ENCODE results near the gene TCAIM.
"Not testable (repeated sequence)": the region's sequence is repeated elsewhere in the genome, so short reads cannot be mapped to it uniquely, and the experiment has no call there.

Gene TCAIM

DNA sequence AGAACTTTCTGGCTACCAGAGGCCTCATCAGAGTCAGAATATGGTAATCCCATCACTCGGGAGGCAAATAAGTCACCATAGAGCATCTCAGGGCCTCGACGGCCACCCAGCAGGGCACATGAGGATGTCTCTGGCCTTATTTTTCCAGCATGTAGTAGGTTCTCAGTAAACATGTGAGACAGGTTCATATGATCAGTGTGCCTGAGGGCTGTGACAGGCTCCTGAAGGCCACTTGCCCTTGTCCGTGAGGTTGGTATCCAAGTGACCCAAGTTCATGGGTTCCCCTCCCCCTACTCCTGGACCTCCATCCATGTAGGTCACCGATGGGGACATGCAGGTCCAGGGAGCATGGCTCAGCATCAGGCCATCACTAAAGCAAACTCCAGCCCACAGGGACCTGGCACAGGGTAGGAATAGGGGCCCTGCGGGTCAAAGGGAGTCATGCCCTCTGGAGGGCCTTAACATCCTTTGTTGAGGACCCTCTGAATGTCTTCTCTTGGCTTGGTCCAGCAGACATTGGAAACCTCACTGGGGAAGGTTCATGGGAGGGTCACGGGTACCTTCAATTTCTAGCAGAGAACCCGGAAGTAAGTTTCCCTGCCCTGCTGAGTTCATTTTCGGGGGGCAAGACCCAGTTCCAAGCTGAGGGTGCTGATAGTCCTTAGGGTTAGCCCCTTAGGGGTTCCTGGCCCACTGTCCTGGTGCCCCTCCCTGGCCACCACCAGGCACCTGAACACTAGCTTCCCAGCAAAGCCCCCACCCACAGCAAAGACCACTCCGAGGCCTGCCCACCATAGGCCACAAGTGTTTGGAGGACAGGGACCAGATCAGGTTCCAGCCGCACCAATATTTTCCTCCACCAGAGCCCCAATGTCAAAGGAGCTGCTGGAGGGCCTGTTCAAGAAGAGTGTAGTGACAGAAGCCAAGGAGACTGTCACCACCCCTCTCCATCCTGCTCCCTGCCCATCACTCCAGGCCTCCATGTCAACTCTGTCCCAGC is 77.8 kb downstream of the TCAIM start:
- no peak for DNase-seq

DNA sequence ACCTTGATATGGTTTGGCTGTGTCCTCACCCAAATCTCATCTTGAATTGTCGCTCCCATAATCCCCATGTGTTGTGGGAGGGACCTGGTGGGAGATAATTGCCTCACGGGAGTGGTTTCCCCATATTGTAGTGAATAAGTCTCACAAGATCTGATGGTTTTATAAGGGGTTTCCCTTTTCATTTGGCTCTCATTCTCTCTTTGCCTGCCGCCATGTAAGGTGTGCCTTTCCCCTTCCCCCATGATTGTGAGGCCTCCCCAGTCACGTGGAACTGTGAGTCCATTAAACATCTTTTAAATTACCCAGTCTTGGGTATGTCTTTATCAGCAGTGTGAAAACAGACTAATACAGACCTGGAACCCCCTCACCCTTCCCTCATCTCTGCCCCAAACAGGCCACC is 79.6 kb downstream of the TCAIM start:
- not testable (repeated sequence) for DNase-seq

DNA sequence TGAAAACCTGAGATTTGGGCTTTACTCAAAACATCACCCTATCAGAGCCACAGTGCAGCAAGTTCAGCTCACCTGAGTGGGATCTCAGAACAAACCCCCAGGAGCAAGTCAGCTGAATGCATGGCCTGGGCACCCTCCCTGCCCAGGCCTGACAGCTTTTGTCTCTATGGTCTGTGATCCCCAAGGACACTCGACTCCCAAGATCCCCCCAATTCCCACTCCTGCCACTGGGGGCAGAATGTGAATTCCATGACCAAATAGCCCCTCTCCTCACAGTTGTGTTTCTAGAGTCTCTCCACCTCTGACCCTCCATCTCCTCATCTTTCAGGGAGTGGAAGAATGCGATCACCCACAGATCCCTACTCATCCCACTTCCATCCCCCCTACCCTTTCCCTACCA is 80.0 kb downstream of the TCAIM start:
- no peak for DNase-seq

DNA sequence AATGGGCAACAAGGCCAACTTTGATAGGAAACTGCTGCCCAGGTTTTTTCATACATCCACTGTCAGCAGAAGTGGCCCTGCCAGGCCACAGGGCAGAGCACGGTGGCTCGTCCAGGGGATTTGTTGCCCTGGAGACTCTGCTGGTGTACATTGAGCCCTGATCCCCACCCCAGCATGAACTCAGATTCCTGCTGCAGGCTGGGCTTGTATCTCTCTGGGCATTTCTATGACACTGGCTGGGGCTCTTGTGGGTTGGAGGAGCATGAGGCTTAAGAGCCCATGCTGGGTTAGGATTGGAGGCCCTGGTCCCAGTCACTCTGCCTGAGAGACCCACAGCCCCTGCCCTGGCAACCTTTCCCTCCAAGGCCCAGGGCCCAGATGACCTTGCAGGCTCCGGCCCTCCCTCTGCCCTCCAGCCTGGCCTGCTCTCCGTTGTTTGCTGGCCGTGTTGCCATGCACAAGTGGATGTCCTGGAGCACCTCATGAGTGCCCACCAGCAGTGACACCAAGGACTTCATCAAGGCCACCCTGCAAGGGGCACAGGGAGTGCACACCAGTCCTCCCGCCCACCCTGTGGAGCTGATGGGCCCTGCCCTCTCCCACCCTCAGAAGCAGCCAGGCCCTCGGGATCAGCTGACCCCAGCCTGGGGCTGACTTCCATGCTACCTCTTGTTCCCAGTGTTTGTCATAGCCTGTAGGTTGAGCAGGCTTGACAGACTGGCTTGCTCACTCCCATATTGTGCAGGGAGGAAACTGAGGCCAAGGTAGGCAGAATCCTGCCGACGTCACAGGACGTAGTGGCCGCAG is 80.8 kb downstream of the TCAIM start:
- no peak for DNase-seq

DNA sequence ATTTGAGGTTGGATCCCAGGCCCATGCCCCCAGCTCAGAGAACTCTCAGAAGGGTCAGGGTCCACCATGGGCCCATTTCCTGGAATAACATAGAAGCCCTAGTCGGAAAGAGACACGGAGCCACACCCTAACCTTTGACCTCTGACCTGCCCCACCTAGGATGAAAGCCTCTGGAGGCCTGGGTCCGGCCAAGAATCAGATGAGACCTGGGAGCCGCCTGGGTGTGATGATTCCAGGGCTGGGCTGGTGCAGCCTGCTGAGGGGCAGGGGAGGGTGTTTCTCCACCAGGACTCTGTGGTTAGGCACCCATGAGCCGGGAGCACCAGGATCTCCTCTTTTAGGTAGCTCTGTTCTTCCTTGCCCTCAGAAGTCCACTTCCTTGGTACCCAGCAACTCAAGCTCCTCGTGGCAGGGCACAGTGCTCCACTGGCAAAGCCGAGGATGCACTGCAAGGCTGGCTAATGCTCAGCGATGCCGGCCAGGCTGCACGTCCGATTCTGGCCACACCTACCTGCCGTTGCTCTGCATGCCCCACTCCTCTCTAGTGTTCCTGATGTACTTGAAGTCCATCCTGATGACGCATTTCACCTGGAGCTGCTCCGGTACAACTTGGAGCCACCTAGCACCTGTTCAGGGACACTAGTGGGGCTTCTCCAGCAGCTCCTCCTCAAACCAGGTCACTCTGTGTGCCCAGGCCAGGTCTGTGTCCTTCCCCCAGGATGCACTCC is 81.5 kb downstream of the TCAIM start:
- DNase-seq, result no peak

DNA sequence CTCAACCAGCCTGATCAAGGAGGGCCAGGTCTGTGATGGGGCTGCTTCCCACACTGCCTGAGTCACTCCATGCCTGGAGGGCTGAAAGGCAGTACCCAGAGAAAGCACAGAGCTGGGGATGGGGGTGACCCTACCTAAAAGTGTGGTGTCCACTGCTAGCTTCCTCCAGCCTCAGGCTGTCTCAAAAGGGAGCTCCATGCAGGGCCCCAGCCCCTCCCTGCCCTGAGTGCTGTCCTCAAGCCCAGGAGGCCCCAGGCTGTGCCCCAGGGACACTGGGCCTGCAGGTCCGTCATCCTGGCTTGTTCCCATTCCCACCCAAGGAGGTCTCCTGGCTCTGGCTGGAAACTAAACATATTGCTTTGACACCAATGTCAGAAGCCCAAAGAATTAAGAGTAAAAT is 82.1 kb downstream of the TCAIM start:
- DNase-seq, result no peak

GRCh38 chr3:44421280-44421679 is 82.7 kb downstream of the TCAIM start:
- DNase-seq, result no peak

DNA sequence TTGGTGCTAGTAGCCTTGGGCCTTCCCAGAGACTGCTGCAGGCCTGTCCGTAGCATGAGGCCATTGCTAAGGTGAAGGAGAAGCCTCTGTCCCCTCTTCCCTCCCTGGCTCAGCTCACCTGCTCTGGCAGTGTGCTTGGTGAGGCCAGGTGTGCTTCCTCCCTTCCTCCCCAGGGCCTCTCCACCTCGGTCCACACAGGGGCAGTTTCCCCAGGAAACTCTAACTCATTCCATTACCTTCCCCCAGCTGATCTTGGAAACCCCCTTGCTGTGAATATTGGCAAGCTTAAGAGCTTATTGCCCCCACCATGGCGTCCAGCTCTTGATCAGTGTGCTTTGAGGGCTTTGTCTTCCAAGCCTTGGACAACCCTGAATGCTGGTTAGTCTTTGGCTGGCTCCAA is 86.2 kb downstream of the TCAIM start:
- DNase-seq, result no peak

DNA sequence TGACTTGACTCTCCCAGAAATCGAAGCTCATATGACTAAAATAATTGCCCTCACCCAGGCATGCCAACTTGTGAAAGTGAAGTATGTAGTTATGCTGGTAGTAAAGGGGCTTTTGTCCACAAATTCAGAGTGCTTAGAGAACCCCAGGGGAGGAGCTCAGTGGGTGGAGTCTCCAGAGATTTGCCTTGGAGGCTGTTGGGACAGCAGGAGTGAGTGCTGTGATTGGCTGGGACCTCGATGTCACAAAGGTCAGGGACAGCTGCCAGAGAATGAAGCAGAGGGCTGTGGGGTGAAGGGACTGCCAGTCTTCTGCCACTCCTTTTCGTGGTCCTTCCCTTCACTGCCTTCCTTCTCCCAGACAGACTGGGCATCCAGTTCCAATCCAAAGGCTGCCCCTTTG is 89.1 kb downstream of the TCAIM start:
- DNase-seq, result no peak

DNA sequence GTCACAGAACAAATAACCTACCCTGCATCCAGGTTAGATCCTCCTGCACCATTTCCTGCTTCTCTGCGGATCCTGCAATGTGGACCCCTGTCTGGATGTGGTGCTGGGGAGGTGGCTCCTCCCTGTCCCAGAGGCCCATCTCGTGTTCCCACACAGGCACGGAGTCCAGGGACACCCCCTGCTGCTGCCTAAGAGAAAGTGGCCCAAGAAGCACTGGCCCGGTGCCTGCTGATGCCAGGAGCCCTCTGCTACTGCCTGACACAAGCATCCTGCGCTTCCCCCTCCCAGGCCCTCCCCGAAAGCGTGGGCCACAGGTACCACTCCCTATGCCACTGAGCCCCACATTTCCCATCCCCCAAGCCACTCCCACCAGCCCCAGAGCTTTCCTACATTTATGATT is 90.3 kb downstream of the TCAIM start:
- no peak for DNase-seq

GRCh38 chr3:44429459-44429858 is 90.9 kb downstream of the TCAIM start:
- no peak for DNase-seq

GRCh38 chr3:44430466-44430865 is 91.9 kb downstream of the TCAIM start:
- DNase-seq, result no peak

DNA sequence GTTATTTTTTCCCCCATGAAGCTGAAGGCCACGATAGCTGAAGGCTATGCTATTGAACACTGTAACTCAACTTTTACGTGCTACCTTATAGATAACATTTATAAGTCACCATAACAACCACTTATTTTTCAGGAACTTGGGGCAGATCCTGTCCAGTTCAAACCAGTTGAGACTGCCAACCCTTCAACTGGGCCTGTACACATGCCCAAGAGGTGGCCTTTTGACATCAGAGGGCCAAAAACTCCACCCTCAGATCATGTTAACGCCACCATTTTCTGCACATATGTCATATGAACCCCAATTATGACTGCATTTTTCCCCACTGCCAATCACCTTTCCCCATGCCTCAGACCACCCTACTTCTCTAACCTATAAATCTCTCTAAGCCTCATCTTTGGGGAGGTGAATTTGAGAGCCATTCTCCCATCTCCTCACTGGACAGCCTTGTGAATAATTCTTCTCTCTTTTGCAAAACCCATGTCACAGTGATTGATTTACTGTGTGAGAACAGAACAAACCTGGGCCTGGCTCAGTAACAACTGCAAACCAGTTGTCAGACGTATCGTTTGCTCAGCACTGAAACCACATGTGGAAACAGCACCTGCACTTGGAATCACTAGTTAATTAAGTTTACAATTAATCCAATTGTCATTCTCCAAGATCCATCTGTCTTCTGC is 96.4 kb downstream of the TCAIM start:
- DNase-seq, result no peak

- no peak for DNase-seq
These were observed 97.6 kb downstream of the TCAIM start for GRCh38 chr3:44436181-44436580.

GRCh38 chr3:44437800-44438199 is 99.2 kb downstream of the TCAIM start:
- no peak for DNase-seq

DNA sequence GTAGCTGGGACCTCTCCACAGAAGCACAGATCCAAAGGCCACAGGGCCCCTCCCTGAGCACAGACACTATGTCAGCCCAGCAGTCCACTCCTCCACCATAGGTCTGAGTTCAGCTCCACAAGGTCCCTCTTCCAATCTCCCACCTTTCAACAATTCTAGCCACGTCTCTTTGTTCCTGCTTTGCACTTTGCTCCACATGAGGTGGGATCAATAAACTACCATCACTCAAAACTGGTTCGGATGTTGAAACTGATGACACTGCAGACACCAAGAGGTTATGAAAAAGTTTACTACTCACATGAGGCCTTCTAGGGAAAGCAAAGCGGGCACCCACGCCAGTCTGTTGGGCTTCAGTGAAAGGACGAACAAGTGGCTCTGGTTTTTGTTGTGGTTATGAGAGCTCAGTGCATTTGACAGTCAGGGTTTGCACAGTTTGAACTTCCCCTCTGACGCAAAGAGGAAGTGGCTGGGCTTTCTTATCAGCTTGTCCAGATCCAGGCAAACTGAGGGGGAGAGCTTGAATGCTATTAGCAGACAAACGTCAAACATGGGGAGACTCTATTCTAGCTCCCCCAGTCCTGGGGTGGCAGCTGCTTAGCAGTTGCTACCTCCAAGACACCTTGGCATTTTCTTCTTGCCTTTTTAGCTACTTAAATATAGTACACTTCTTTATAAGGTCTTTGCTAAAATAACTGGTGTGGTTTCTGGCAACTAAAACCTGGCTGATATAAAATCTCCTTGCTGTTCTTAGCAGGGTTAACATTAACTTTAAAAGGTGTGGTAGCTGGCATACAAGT is 101.1 kb downstream of the TCAIM start:
- DNase-seq, result peak; percentile 43

GRCh38 chr3:44442596-44443309 is 104.2 kb downstream of the TCAIM start:
- DNase-seq, result no peak

DNA sequence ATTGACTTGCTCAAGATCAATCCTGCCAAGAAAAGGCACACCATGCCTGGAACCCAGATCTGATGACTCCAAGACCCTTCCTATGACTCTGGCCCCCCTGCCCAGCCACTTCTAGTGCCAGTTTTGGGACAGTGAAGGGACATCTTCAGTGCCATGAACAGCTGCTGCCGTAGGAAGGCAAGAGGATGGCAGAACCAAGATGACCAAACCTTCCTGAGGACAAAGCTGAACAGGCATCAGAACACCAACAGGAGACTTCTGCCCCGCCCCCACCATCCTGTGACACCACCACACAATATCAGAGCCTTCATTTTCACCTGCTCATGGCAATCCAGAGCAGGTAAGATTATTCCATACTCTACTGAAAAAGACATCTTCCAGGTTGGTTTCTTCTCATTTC is 105.9 kb downstream of the TCAIM start:
- no peak for DNase-seq

GRCh38 chr3:44444896-44445691 is 106.5 kb downstream of the TCAIM start:
- DNase-seq, result no peak

DNA sequence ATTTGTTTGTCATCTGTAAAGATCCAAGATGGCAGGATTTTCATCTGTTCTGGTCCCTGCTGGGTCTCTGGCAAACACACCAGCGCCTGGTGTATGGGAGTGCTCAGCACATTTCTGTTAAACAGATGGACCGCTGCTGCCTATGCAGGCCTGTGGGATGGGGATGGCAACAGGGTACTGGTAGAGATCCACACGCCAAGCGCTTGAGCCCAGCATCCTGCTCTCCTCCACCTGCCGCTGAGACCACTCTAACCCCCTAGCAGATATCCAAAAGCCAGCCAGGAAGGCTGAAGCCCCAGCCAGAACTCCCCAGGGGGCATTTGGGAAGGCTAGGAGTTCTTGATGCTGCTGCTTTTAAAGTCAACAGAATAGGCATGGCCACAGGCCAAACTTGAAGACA is 107.2 kb downstream of the TCAIM start:
- DNase-seq, result no peak
